Measurements from ENCODE around the gene IL17RD.

The IL17RD gene

DNA sequence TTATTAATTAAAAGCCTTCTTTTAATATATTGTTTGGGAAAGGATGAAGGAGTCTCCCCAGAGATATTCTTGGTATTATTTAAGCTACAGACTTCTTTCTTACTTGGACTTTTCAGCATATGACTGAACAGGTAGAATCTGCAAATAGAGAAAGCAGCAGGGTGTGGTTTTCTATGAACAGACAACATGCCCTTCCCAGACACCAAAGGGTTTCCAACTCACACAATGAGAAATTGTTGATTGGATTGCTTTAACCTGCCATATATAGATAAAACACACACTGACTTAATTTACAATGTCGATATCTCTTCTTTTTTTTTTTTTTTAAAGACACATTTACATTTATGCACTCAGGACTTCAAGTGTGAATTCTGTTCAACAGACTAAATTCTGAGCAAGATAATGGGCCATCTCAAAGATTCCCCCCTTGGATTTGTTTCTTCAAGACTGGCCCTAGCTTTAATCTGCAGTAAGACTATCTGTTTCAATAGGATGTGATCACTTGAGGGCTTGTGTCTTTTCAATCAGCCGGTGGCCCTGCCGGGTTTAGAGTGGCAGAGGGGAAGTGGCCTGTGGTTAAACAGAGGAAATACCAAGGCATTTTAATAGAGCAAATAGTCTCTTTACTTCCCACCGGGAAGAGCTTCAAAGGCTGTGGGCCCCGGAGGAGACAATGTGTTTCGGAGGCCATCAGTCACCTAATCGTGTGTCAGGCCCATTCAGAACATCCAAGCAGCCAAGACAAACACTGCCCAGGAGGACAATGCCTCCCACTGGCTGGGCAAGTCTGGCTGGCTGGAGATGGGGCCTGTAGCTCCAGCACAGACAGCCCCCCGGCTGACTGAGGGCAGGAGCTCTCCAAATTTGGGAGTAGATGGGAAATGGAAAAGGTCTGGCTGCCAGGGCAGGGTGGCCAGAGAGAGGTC is 6.1 kb downstream of the IL17RD start:
- no peak for DNase-seq (ENCODE audit: low spot score)
- no peak for FAIRE-seq

- FAIRE-seq (no peak), DNase-seq (ENCODE audit: low spot score) (no peak)
Observed at GRCh38 chr3:57158325-57158724, 6.8 kb downstream of the IL17RD start.

- no peak for FAIRE-seq
- DNase-seq (ENCODE audit: low spot score): no peak
Observed at GRCh38 chr3:57157545-57157944, 7.6 kb downstream of the IL17RD start.

- FAIRE-seq (no peak), DNase-seq (ENCODE audit: low spot score) (no peak)
Observed at GRCh38 chr3:57155310-57155643, 9.9 kb downstream of the IL17RD start.

GRCh38 chr3:57154470-57155309 is 10.5 kb downstream of the IL17RD start:
- DNase-seq (ENCODE audit: low spot score) (no peak), FAIRE-seq (no peak)

DNA sequence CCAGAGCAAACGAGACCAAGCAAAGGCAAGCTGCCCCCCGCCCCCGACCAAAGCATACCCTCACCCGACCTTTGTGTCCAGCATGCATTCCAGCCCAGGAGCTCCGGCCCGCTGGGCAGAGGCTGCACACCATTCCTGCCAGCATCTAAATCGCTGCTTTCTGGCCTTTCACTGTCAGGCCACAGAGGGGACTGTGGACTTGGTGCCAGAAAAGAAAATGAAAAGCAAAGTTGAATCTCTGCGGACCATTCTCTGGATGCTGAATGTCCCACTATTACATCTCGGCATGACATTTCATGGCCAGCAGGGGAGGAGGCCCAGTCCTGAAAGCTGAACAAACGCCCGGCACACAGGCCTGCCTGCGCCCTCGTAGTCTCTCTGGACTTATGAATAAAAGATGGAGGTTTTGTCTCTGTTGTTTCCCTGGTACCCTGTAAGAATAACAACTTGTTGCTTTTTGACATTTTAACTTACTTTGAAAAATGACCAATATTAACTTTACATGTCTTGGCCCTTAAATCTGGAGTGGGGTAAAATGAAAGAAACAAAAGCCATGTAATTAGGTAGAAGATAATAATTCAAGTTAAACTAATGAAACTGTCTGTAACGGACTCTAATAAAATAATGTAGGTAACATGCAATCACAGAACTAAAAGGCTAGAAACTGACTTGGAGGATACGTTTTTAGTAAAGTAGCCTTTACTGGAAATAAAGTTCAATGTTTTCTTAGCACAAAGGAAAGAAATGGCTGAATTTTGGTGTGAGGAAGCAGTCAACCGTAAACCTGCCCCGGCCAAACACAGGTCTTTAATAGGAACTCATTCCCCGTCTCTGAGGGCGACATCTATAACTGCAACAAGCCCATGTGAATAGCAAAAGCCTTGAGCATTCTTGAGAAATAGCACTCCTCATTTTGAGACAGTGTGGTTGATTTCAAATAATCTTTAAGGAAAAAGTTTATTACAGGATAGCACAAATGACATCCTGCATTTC is 12.7 kb downstream of the IL17RD start:
- no peak for FAIRE-seq
- no peak for DNase-seq (ENCODE audit: low spot score)

DNA sequence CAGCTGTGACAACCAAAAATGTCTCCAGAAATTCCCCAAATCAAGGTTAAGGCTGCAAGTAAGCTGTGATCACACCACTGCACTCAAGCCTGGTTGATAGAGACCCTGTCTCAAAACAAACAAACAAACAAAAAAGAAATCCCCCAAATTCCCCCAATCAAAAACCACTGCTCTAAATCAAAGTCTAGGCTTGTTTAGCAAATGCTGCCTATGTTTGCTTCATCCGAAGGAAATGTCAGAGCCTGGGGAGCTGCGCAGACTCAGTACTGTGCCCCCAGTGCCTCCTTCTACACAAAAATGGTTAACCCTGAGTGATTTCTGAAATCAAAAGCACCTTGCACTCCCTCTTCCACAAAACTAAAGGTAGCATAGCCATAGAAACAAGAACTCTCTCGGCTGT is 13.4 kb downstream of the IL17RD start:
- DNase-seq (ENCODE audit: low spot score): no peak
- no peak for FAIRE-seq

- no peak for DNase-seq (ENCODE audit: low spot score)
- no peak for FAIRE-seq
Observed at GRCh38 chr3:57151021-57151449, 14.1 kb downstream of the IL17RD start.

DNA sequence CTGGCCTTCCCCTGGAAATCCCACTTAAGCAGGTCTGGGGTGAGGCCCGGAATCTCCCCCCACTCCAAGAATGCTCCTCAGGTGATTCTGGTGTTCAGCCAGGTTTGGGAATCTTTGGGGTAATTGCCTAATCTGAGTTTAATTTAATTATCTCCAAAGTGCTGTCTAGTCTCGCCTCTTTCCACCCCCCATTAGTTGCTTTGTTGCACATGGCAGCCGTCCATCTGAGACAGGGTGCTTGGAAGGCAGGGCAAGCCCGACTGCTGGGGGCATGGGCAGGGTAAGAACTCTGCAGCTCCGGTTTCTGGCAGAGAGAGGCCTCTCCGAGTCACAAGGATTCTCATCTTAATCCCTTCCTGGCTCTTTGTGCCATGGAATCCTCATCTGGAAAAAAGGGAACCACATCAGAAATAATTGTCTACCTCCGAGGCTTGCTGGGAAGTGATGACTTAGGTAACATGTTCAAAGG is 15.0 kb downstream of the IL17RD start:
- DNase-seq (ENCODE audit: low spot score) (no peak), FAIRE-seq (no peak)

GRCh38 chr3:57147071-57147470 is 18.1 kb downstream of the IL17RD start:
- no peak for DNase-seq (ENCODE audit: low spot score)
- FAIRE-seq: no peak

GRCh38 chr3:57145852-57146251 is 19.3 kb downstream of the IL17RD start:
- DNase-seq (ENCODE audit: low spot score): no peak
- no peak for FAIRE-seq

DNA sequence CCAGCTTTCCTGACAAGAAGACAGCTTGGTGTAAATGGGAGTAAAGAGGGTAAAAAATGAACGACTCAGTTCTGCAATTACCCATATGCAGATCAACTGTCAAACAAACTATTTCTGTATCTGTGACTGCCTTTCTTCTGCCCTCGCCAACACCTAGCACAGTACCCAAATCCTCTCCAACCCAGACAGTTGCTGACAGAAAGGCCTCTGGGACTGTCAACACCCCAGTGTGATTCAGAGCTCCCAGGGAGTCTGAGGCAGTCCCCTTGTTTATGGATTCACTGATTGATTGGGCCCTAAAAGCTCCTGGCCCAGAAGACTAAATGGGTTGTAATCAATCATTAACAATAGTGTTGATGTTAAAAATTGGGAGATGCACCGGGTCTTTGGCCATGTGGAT is 20.2 kb downstream of the IL17RD start:
- FAIRE-seq (no peak), DNase-seq (ENCODE audit: low spot score) (no peak)

- no peak for DNase-seq (ENCODE audit: low spot score)
- no peak for FAIRE-seq
Observed at GRCh38 chr3:57143886-57144459, 21.2 kb downstream of the IL17RD start.

GRCh38 chr3:57142411-57142723 is 22.8 kb downstream of the IL17RD start:
- FAIRE-seq: no peak
- no peak for DNase-seq (ENCODE audit: low spot score)

DNA sequence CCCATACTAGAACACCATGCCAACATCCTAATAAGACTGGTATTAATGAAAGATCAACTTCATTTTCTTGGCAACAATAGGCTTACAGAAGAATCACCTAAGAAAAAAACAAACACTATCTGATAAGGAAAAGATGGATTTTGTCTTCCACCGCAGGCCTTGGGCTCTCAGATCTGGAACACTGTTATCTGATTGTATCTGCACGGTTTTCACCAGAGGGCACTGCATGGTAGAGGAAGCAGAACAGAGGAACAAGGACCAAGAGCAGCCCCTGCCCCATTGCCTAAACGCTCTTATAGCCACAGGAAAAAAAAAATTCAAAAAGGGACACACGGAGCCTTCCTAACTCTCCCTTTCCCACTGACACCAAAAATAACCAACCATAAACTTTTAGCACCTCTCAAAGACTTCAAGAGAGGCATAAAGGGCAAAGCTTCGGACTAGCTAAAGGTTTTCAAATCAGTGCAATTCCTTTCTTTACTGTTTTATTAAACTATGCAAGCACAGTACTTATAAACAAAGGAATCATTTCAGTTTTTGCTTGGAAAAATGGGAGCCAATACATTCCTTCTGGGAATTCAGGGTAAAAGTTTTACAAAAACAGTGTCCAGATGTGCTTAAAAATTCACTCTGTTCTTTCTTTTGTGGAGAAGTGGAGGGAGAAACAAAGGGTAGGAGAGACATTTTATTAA is 23.3 kb downstream of the IL17RD start:
- FAIRE-seq (no peak), DNase-seq (ENCODE audit: low spot score) (no peak)

GRCh38 chr3:57140894-57141293 is 24.3 kb downstream of the IL17RD start:
- FAIRE-seq (no peak), DNase-seq (ENCODE audit: low spot score) (no peak)

- FAIRE-seq (no peak), DNase-seq (ENCODE audit: low spot score) (no peak)
Observed at GRCh38 chr3:57135964-57136719, 29.0 kb downstream of the IL17RD start.

DNA sequence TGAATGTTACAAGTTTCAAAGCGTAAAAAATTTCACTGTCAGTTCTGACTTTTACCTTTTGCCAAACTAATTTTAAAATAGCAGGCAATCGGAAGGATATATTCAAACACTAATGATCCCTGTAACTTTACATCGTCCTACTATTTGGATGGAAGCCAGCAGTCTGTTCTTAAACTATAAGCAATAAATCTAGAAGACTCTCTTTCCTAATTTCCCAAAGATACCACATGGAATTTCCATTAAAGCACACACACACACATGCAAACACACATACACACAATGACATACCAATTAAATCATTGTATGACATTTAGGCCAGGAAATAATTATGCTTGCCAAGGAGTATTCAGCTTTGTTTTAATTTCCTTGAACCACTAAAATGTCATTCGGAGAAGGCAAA is 32.0 kb downstream of the IL17RD start:
- DNase-seq (ENCODE audit: low spot score) (no peak), FAIRE-seq (no peak)

- no peak for FAIRE-seq
- DNase-seq (ENCODE audit: low spot score): no peak
Observed at GRCh38 chr3:57132674-57133073, 32.5 kb downstream of the IL17RD start.

DNA sequence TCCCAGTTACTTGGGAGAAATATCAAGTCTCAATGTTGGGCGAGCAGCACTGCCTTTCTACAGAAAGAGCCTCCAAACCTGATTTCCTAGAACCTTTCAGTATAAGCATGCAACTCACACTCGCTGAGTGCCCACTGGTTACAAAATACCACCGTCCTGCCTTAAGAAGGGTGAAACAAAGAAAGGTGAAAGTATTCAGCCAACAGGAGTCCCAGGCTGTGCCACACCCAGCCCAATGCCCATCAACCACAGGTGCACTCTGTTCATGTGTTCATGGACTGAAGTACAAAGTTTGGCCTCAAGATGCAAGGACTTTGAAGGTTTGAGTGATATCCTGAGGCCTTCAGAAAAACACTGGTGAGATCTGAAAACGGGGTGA is 34.0 kb downstream of the IL17RD start:
- DNase-seq (ENCODE audit: low spot score): no peak
- no peak for FAIRE-seq

Measured in RCC 7860 (cell line).